ENCODE measurements around the gene CYP4A22. TPM values are rescaled to one million over a fixed set of nuclear protein-coding genes. Genes with fewer than 3 reads are reported as not detected.
"Not testable (repeated sequence)": the region's sequence is repeated elsewhere in the genome, so short reads cannot be mapped to it uniquely, and the experiment has no call there.

The CYP4A22 gene, protein sequence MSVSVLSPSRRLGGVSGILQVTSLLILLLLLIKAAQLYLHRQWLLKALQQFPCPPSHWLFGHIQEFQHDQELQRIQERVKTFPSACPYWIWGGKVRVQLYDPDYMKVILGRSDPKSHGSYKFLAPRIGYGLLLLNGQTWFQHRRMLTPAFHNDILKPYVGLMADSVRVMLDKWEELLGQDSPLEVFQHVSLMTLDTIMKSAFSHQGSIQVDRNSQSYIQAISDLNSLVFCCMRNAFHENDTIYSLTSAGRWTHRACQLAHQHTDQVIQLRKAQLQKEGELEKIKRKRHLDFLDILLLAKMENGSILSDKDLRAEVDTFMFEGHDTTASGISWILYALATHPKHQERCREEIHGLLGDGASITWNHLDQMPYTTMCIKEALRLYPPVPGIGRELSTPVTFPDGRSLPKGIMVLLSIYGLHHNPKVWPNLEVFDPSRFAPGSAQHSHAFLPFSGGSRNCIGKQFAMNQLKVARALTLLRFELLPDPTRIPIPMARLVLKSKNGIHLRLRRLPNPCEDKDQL
- total RNA-seq: under 1 TPM in 1 of 4 donors, not detected in 3; 0.38 TPM

DNA sequence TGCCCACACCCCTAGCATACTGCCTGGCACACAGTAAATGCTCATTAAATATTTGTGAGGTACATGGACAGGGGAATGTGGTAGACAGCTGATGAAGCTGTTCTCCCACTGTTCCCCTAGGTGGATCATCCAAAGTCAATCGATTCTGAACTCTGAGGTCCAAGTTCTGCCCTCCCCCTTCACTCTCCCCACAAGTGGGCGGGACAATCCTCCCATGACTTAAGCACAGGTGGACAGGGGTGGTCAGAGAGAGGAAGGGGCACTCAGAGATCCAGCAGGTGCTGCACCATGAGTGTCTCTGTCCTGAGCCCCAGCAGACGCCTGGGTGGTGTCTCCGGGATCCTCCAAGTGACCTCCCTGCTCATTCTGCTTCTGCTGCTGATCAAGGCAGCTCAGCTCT is at the start of gene CYP4A22:
CYP4A22 (plus strand) TSS at position 244 of the 400 bp plus-strand sequence; CDS start at position 289, 45 bp downstream.
- no peak within 1 kb of the TSS for H3K27ac ChIP-seq
- WGBS, 2 donors: 84 to 86% methylated on average over 2 of the region's 4 CpGs
- H3K9me3 ChIP-seq: no peaks in the 10 kb centered on the region
- H3K36me3 ChIP-seq: no peaks in the 10 kb centered on the region
- H3K4me3 ChIP-seq: no peak within 1 kb of the TSS
- DNase-seq: no peak
- H3K4me1 ChIP-seq: no peaks in the 10 kb centered on the region
- peaks cover 0 to 7% (median 0%) of the 10 kb centered on the region in 4 donors for H3K27me3 ChIP-seq
- no peak for TF ChIP-seq POLR2A (IDR thresholded peaks at IDR 0.05)
- TF ChIP-seq, protein P1, sequence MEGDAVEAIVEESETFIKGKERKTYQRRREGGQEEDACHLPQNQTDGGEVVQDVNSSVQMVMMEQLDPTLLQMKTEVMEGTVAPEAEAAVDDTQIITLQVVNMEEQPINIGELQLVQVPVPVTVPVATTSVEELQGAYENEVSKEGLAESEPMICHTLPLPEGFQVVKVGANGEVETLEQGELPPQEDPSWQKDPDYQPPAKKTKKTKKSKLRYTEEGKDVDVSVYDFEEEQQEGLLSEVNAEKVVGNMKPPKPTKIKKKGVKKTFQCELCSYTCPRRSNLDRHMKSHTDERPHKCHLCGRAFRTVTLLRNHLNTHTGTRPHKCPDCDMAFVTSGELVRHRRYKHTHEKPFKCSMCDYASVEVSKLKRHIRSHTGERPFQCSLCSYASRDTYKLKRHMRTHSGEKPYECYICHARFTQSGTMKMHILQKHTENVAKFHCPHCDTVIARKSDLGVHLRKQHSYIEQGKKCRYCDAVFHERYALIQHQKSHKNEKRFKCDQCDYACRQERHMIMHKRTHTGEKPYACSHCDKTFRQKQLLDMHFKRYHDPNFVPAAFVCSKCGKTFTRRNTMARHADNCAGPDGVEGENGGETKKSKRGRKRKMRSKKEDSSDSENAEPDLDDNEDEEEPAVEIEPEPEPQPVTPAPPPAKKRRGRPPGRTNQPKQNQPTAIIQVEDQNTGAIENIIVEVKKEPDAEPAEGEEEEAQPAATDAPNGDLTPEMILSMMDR (IDR thresholded peaks at IDR 0.05): no peak
- intact Hi-C loops (cut with DNase I): loop anchor here (5.0 kb wide), 1 partner anchor 195 kb away; the partner anchor contains the start of gene CYP4A11

DNA sequence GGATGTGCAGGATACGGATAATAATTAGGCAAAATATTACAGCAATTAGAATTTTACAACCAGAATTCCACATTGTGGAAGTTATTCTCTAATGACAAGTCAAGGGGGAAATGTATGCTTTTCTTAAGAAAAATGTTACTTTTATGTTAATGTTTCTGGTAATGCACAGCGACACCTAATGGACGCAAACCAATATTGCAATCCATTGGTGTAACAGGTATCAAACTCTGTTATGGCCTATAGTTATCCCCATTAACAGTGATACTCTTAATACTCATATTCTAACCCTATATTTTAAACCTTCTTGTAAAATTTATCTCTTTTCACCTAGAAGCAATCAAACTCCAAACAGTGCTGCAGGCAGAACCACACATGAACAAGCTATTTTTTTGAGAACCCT is 47.9 kb upstream of the CYP4A22 start:
- intact Hi-C loops (cut with DNase I); H3K36me3 ChIP-seq; H3K9me3 ChIP-seq; H3K27me3 ChIP-seq; DNase-seq; H3K4me1 ChIP-seq; H3K4me3 ChIP-seq; H3K27ac ChIP-seq: not testable (repeated sequence)
- TF ChIP-seq, protein P1 (IDR thresholded peaks at IDR 0.05): peak; percentile 18 to 66 (median 54)
- WGBS, 2 donors: 11 to 15% methylated on average over 3 of the region's 3 CpGs

DNA sequence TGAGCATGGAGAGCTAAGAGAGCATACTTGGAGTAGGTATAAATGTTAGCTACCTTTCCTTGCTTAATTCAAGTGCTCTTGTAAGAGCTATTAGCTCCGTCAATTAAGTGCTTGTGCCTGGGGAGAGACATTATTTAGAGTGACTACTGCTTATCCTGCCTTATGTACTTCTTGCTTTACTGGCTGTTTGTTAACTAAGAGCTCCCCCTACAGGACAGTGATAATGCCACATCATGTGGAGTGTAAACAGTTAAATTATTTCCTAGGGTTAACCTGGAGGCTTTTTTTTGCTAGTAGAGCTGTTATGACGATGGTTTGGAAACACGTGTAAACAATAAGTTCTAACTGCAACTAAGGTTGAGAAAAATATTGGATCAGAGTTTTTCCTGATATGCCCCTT is 45.8 kb upstream of the CYP4A22 start:
- H3K4me1 ChIP-seq; intact Hi-C loops (cut with DNase I); DNase-seq; H3K27me3 ChIP-seq; H3K27ac ChIP-seq; H3K9me3 ChIP-seq; H3K36me3 ChIP-seq; H3K4me3 ChIP-seq: not testable (repeated sequence)
- 13 to 40% methylated on average over 2 to 3 of the region's 3 CpGs for WGBS, 2 donors
- TF ChIP-seq, protein P1 (IDR thresholded peaks at IDR 0.05): peak in 3 of 6 experiments; percentile 7 to 35 (median 9)

DNA sequence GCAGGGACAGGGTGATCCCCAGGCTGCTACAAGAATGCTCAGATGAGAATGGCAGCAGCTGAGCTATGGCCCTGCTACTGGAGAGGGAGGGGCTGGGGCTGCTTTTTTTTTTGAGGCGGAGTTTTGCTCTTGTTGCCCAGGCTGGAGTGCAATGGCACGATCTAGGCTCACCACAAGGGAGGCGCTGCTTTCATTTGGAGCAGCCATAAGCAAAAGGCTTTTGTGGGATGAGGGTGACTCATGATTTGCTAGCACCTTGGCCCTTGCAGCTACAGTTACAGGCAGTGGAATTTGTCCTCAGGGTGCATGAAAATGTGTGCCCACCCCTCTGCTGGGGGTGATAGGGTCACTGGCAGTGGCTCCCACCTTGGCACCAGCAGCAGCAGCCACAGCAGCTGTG is 32.4 kb upstream of the CYP4A22 start:
- no peak for TF ChIP-seq POLR2A (IDR thresholded peaks at IDR 0.05)
- TF ChIP-seq, protein P1 (IDR thresholded peaks at IDR 0.05): peak in 1 of 6 experiments; percentile 26
- no peak overlapping the region for H3K4me3 ChIP-seq
- 69 to 77% methylated on average over 3 of the region's 3 CpGs for WGBS, 2 donors
- no peak for DNase-seq
- H3K4me1 ChIP-seq: peaks cover 0 to 6% (median 0%) of the 10 kb centered on the region in 3 donors
- no peaks in the 10 kb centered on the region for H3K36me3 ChIP-seq
- no peak overlapping the region for H3K27ac ChIP-seq
- H3K27me3 ChIP-seq: no peaks in the 10 kb centered on the region
- intact Hi-C loops (cut with DNase I): no loop called here
- H3K9me3 ChIP-seq: peaks cover 0 to 12% (median 0%) of the 10 kb centered on the region in 3 donors

DNA sequence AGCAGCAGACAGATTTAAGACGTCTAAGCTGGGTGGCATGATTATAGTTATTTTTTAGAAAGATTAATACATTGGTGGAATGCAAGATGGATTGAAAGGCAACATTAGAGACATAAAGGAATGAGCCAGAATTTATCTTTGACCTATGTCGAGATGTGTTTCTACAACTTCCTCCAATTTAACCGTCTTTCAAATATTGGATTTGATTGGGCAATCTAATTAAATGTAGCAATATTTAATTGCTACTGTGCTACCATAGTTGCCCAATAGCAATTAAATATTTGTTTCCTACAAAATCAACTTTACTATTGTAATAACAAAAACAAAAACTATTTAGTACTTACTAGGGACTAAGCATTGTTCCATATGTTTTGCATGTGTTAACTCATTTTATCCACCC is 30.4 kb upstream of the CYP4A22 start:
- H3K36me3 ChIP-seq: no peaks in the 10 kb centered on the region
- no peak for DNase-seq
- H3K4me1 ChIP-seq: peaks cover 0 to 6% (median 0%) of the 10 kb centered on the region in 3 donors
- no peak overlapping the region for H3K27ac ChIP-seq
- H3K9me3 ChIP-seq: peaks cover 0 to 12% (median 0%) of the 10 kb centered on the region in 3 donors
- 87 to 89% methylated on average over 3 of the region's 3 CpGs for WGBS, 2 donors
- no peak for TF ChIP-seq POLR2A (IDR thresholded peaks at IDR 0.05)
- TF ChIP-seq, protein P1 (IDR thresholded peaks at IDR 0.05): no peak
- intact Hi-C loops (cut with DNase I): no loop called here
- H3K4me3 ChIP-seq: no peak overlapping the region
- H3K27me3 ChIP-seq: peaks cover 0 to 3% (median 0%) of the 10 kb centered on the region in 4 donors

DNA sequence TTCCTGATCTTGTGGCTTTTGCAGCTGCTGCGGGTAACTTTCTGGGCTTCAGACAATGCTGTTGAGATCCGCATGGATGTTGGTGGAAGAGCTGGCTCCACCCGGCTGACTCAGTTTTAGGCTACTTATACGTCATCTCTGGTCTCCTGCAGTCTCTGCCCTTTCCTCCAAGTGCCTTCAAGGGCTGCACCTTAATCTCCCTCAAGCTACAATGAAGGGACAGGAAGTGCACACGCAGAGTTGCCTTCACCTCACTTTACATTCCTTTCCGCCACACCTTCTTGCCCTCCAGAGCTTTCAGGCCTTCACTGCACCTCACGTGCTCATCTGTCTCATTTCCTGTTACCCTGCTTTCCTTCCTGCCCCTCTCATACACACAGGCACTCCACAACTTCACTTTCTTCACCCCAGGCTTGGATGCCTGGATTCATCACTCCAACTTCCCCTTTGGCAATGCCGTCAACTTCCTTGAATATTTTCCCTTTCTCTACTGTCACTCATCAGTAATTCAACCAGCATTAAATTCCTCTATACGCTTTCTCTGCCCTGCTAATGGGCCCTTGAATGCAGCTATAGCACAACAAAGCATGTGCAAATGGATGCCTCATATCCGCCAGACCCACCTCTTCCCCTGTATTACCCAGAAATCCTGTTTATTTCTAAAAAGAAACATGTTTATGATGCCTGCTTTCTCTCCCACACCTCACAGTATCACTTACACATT is 29.2 kb upstream of the CYP4A22 start:
- H3K27me3 ChIP-seq; H3K36me3 ChIP-seq; H3K4me1 ChIP-seq; DNase-seq; H3K4me3 ChIP-seq; intact Hi-C loops (cut with DNase I); H3K9me3 ChIP-seq; H3K27ac ChIP-seq: not testable (repeated sequence)
- 37 to 42% methylated on average over 8 of the region's 10 CpGs for WGBS, 2 donors

DNA sequence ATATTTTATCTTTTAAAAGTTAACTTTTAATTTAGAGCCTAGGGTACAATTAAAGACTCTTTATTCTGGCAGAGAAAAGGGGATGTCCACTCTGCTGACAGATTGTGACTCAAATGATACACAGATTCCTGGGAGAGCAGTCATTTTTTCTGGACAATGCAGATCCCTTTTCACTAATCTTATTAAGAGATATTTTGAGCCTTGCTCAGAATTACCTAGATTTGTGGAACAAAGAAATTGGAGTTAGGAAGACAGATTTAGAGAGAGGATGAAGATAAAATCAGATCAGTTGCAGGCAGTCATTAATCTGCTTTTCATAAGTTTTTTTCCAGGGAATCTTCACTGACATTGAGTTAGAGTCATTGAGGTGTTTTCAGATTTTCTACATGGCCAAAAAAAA is 27.8 kb upstream of the CYP4A22 start:
- intact Hi-C loops (cut with DNase I): not testable (repeated sequence)

More for the DNA sequence above, 27.8 kb upstream of the CYP4A22 start:
- not testable (repeated sequence) for H3K4me1 ChIP-seq, H3K4me3 ChIP-seq, H3K9me3 ChIP-seq, H3K27ac ChIP-seq, DNase-seq, H3K27me3 ChIP-seq, H3K36me3 ChIP-seq

Data from esophagus squamous epithelium (tissue), 5 donors.